PC-9 (cell line): ENCODE results near the gene ARHGAP26. TPM values are rescaled to one million over a fixed set of nuclear protein-coding genes. Genes with fewer than 3 reads are reported as not detected.

Experiments
- BruUV-seq: library from RNA; stranded (reverse); fragments of 400-500 nt; replicated peaks from 2 replicates; lab custom pipeline; 2021; lab: Mats Ljungman, UMichigan
- CTCF ChIA-PET: fragments of 300-600 bp; sonication (Branson Sonifier 250); formaldehyde crosslinking; loops from one replicate; lab custom pipeline; 2022; ENCODE audit warnings: antibody characterized with exemption; lab: Charles Lee
- POLR2A ChIA-PET: fragments of 300-600 bp; sonication (Branson Sonifier 250); formaldehyde crosslinking; loops from one replicate; lab custom pipeline; 2022; ENCODE audit warnings: antibody characterized with exemption; ENCODE audit not compliant: unreplicated experiment; lab: Charles Lee
- DNase-seq, 2 experiments: peaks; one replicate each; pipeline versions ENCODE4 v3.0.0 to v3.0.0-alpha.2; 2015 to 2022; ENCODE audit warnings: mixed read lengths in 1 of 2
- H2AFZ ChIP-seq: fragments of 200-600 bp; sonication (generic); 2 replicates; pipeline ENCODE4 v1.8.1; 2017; ENCODE audit warnings: antibody characterized with exemption
- H3F3A ChIP-seq: fragments of 200-600 bp; sonication (generic); 2 replicates; pipeline ENCODE4 v1.8.1; 2017; ENCODE audit warnings: antibody characterized with exemption, mild to moderate bottlenecking, low read depth; ENCODE audit not compliant: insufficient read depth
- H3K27ac ChIP-seq: fragments of 200-600 bp; sonication (generic); 2 replicates; pipeline ENCODE4 v1.6.1; 2016; ENCODE audit warnings: mixed run types
- H3K27me3 ChIP-seq: fragments of 200-600 bp; sonication (generic); 2 replicates; pipeline ENCODE4 v1.6.1; 2016; ENCODE audit warnings: low read depth, mixed run types; ENCODE audit not compliant: insufficient read depth
- H3K36me3 ChIP-seq: fragments of 200-600 bp; sonication (generic); 2 replicates; pipeline ENCODE4 v1.6.1; 2016; ENCODE audit warnings: low read depth, mixed run types
- H3K4me1 ChIP-seq: fragments of 200-600 bp; sonication (generic); replicated peaks from 2 replicates; pipeline ENCODE4 v1.6.1; 2016; ENCODE audit warnings: mixed run types; ENCODE audit not compliant: insufficient read depth
- H3K4me2 ChIP-seq: fragments of 200-600 bp; sonication (generic); 2 replicates; pipeline ENCODE4 v1.6.1; 2017; ENCODE audit warnings: mixed run types
- H3K4me3 ChIP-seq: fragments of 200-600 bp; sonication (generic); 2 replicates; pipeline ENCODE4 v1.6.1; 2016; ENCODE audit warnings: mixed run types
- H3K79me2 ChIP-seq: fragments of 200-600 bp; sonication (generic); 2 replicates; pipeline ENCODE4 v1.6.1; 2017; ENCODE audit warnings: low read depth, mixed run types
- H3K9me2 ChIP-seq: fragments of 200-600 bp; sonication (generic); 2 replicates; pipeline ENCODE4 v1.8.1; 2017; ENCODE audit warnings: mild to moderate bottlenecking; ENCODE audit not compliant: insufficient read depth
- H3K9me3 ChIP-seq: fragments of 200-600 bp; sonication (generic); 2 replicates; pipeline ENCODE4 v1.8.1; 2016; ENCODE audit warnings: low read depth; ENCODE audit not compliant: insufficient read depth
- H4K20me1 ChIP-seq: fragments of 200-600 bp; sonication (generic); 2 replicates; pipeline ENCODE4 v1.8.1; 2017; ENCODE audit not compliant: insufficient read depth
- CTCF ChIP-seq: fragments of 200-600 bp; sonication (generic); conservative IDR thresholded peaks from 2 replicates; pipeline ENCODE4 v1.6.1; 2017; ENCODE audit warnings: mixed run types, antibody characterized with exemption, mild to moderate bottlenecking, moderate library complexity
- EZH2 ChIP-seq: fragments of 200-600 bp; sonication (generic); IDR thresholded peaks from 2 replicates; pipeline ENCODE4 v1.8.0; 2017; ENCODE audit warnings: antibody characterized with exemption, low read depth
- intact Hi-C: fragments of 100-400 bp; cut with micrococcal nuclease; formaldehyde crosslinking; loops from one replicate; pipeline ENCODE4 v1.10.0; 2022; ENCODE audit not compliant: unreplicated experiment
- total RNA-seq: library from RNA; stranded (reverse); gene quantifications from 2 replicates; pipeline ENCODE4 v1.2.3, GENCODE V29; 2021

The ARHGAP26 gene
- total RNA-seq, 1 experiment from 2014 or later, result 29.7 TPM

DNA sequence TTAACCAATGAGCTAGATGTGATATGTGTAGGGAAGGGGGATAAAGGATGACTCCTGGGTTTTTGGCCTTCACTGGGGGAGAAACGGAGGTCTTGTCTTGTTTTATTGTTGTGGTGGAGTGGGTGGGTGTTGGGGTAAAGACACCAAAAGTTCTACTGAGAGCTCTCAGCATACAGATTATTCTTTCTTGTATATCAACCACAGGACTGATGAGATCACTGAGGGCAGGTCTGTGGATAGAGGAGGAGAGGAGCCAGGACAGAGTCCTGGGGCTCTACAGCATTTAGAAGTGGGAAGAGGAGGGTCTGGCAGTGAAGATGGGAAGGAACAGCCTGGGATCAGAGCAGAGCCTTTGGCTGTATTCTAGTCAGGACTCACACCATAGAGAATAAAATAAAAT, 310.8 kb downstream of the ARHGAP26 start:
- Histone ChIP-seq H3K9me3 (no peaks in the 10 kb centered on the region), H3K27me3 (no peaks in the 10 kb centered on the region), H4K20me1 (no peaks in the 10 kb centered on the region), H3K4me2 (no peak overlapping the region), H3K27ac (no peak overlapping the region), H3F3A (no peaks in the 10 kb centered on the region; the same call in 1 of the 2 replicates), H3K79me2 (no peaks in the 10 kb centered on the region), H3K4me3 (no peak overlapping the region), H3K4me1 (peaks cover 5% of the 10 kb centered on the region; the same call in 1 of the 2 replicates), H3K9me2 (peaks cover 2% of the 10 kb centered on the region; the same call in 1 of the 2 replicates), H2AFZ (no peak overlapping the region), H3K36me3 (no peaks in the 10 kb centered on the region)
- DNase-seq, result no peak
- ChIA-PET CTCF (no interaction called here), POLR2A (no interaction called here)
- TF ChIP-seq EZH2 (no peak), CTCF (no peak)
- intact Hi-C loops, result no loop called here
- no TSS peak for BruUV-seq

- Histone ChIP-seq H3K4me2 (no peak overlapping the region), H2AFZ (no peak overlapping the region), H3K27ac (no peak overlapping the region), H3K9me2 (peaks cover 2% of the 10 kb centered on the region; the same call in 1 of the 2 replicates), H3K79me2 (no peaks in the 10 kb centered on the region), H4K20me1 (no peaks in the 10 kb centered on the region), H3K4me1 (peaks cover 20% of the 10 kb centered on the region), H3K36me3 (no peaks in the 10 kb centered on the region), H3F3A (peaks cover 17% of the 10 kb centered on the region), H3K27me3 (no peaks in the 10 kb centered on the region), H3K9me3 (no peaks in the 10 kb centered on the region; the same call in 1 of the 2 replicates), H3K4me3 (no peak overlapping the region)
- BruUV-seq, result no TSS peak
- intact Hi-C loops, result no loop called here
- ChIA-PET CTCF (no interaction called here), POLR2A (interaction anchor here (0.6 kb wide), 1 partner anchor 316 kb away, joined by 5 read pairs; no protein-coding TSS in a partner anchor)
- TF ChIP-seq EZH2, result no peak
- TF ChIP-seq CTCF, result no peak
- DNase-seq, result no peak
Measured at GRCh38 chr5:143083006-143083405, 312.8 kb downstream of the ARHGAP26 start.

DNA sequence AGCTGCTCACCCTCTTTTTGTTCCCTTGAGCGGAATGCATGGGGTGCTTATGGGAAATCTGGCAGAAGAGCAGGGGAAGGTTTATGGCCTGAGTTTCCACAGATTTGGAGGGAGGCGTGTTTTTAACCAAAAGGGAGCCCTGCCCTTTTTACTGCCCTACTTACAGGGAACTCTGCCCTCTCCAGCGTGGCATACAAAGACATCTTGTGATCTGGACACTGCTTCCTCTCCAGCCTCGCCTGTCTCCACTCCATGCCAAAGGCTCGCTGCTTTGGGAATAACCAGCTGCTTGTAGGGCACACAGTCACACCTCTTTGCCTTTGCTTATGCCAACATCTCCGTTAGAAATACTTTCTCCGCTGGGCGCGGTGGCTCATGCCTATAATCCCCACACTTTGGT, 314.2 kb downstream of the ARHGAP26 start:
- Histone ChIP-seq H4K20me1 (no peaks in the 10 kb centered on the region), H3K79me2 (no peaks in the 10 kb centered on the region), H2AFZ (no peak overlapping the region), H3K9me2 (peaks cover 2% of the 10 kb centered on the region; the same call in 1 of the 2 replicates), H3K4me1 (peaks cover 20% of the 10 kb centered on the region), H3K27me3 (no peaks in the 10 kb centered on the region), H3K27ac (no peak overlapping the region), H3F3A (peaks cover 23% of the 10 kb centered on the region), H3K36me3 (no peaks in the 10 kb centered on the region), H3K4me2 (no peak overlapping the region), H3K9me3 (no peaks in the 10 kb centered on the region; the same call in 1 of the 2 replicates), H3K4me3 (no peak overlapping the region)
- intact Hi-C loops, result no loop called here
- POLR2A ChIA-PET, result no interaction called here
- CTCF ChIA-PET, result no interaction called here
- no TSS peak for BruUV-seq
- no peak for DNase-seq
- TF ChIP-seq EZH2, result no peak
- no peak for TF ChIP-seq CTCF
